Stimulated activated naive B cell treated with anti-CD40 and anti-IgM and Interleukin-4, amounts not matched to agents 10 μg/mL and 1 μg/mL and 100 μg/mL, for 72 hours (primary cell): Measurements from ENCODE around the gene ZNF831.

ENCODE experiments used
- ATAC-seq, 2 donors: fragments of 150-1000 bp; cut with Tn5 transposase; replicated peaks; 2 replicates each; pipeline ENCODE4 v1.10.0; 2021; ENCODE audit warnings: moderate library complexity in 1 of 2
- DNase-seq: peaks from one replicate; pipeline ENCODE4 v3.0.0; 2021
- H3K27ac Mint-ChIP-seq: one replicate; pipeline ENCODE4 v1.8.0; 2022; ENCODE audit warnings: mild to moderate bottlenecking, mixed read lengths
- H3K27me3 Mint-ChIP-seq, 2 donors: one replicate each; pipeline ENCODE4 v1.8.0; 2022; ENCODE audit warnings: mixed read lengths in 2 of 2
- H3K36me3 Mint-ChIP-seq, 2 donors: one replicate each; pipeline ENCODE4 v1.8.0; 2022; ENCODE audit warnings: mixed read lengths in 2 of 2, mild to moderate bottlenecking in 1 of 2
- H3K4me1 Mint-ChIP-seq, 2 donors: one replicate each; pipeline ENCODE4 v1.8.0; 2022; ENCODE audit warnings: mixed read lengths in 2 of 2, mild to moderate bottlenecking in 1 of 2
- H3K4me3 Mint-ChIP-seq, 2 donors: one replicate each; pipeline ENCODE4 v1.8.0; 2022; ENCODE audit warnings: mild to moderate bottlenecking in 2 of 2, mixed read lengths in 2 of 2, moderate library complexity in 1 of 2
- H3K9me3 Mint-ChIP-seq, 2 donors: one replicate each; pipeline ENCODE4 v1.8.0; 2022; ENCODE audit warnings: mixed read lengths in 2 of 2, mild to moderate bottlenecking in 1 of 2

ZNF831 gene

GRCh38 chr20:59131551-59132285, 31.9 kb upstream of the ZNF831 start:
- H3K27ac Mint-ChIP-seq, result no peak overlapping the region
- H3K27me3 Mint-ChIP-seq, result no peaks in the 10 kb centered on the region
- H3K9me3 Mint-ChIP-seq, result peaks cover 0 to 4% of the 10 kb centered on the region in 2 donors
- ATAC-seq (no peak), DNase-seq (no peak)
- H3K4me1 Mint-ChIP-seq, result peaks cover 46 to 69% of the 10 kb centered on the region in 2 donors
- H3K4me3 Mint-ChIP-seq, result no peak overlapping the region
- peaks cover 0 to 4% of the 10 kb centered on the region in 2 donors for H3K36me3 Mint-ChIP-seq

DNA sequence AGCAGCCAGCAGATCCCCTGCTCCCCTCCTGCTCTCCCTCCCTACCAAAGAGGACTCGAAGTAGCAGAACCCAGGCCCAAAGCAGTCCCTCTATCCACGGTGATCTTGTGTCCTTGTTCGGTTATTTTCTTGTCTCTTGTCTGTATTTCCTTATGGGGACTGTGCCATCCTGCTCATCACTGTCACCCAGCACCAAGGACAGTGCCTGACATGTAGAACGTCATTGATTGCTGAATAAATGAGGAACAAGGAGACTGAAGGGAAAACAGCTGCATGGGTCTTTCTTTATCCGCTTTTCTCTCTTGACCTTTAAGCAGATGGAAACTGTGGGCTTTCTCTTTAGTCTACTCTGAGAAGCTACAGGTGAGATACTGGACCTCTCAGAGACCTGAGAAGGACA, 29.4 kb upstream of the ZNF831 start:
- ATAC-seq, result peak; percentile 38 to 59
- Mint-ChIP-seq H3K4me1 (peaks cover 37 to 74% of the 10 kb centered on the region in 2 donors), H3K27ac (no peak overlapping the region), H3K9me3 (no peaks in the 10 kb centered on the region), H3K27me3 (no peaks in the 10 kb centered on the region), H3K4me3 (no peak overlapping the region), H3K36me3 (peaks cover 0 to 4% of the 10 kb centered on the region in 2 donors)
- DNase-seq, result no peak

DNA sequence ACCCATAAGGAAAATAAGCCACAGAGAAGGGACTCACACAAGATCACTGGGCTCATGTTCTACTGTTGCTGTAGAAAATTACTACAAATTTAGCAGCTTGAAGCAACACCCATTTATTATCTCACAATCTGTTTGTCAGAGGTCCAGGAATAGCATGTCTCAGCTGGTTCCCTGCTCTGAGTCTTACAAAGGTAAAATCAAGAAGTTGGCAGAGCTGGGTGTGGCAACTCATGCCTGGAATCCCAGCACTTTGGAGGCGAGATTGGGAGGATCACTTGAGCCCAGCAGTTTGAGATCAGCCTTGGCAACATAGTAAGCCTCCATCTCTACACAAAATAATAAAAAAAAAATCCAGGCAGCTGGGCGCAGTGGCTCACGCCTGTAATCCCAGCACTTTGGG, 28.5 kb upstream of the ZNF831 start:
- no peak for DNase-seq
- H3K4me3 Mint-ChIP-seq, result no peak overlapping the region
- H3K9me3 Mint-ChIP-seq, result no peaks in the 10 kb centered on the region
- peaks cover 34 to 75% of the 10 kb centered on the region in 2 donors for H3K4me1 Mint-ChIP-seq
- peaks cover 0 to 4% of the 10 kb centered on the region in 2 donors for H3K36me3 Mint-ChIP-seq
- H3K27ac Mint-ChIP-seq, result no peak overlapping the region
- no peaks in the 10 kb centered on the region for H3K27me3 Mint-ChIP-seq
- no peak for ATAC-seq

GRCh38 chr20:59136027-59136426, 27.6 kb upstream of the ZNF831 start:
- Mint-ChIP-seq H3K4me3 (no peak overlapping the region), H3K27me3 (no peaks in the 10 kb centered on the region), H3K36me3 (peaks cover 0 to 4% of the 10 kb centered on the region in 2 donors), H3K9me3 (no peaks in the 10 kb centered on the region), H3K27ac (no peak overlapping the region), H3K4me1 (peaks cover 29 to 73% of the 10 kb centered on the region in 2 donors)
- no peak for DNase-seq
- ATAC-seq, result peak; percentile 65 to 85

DNA sequence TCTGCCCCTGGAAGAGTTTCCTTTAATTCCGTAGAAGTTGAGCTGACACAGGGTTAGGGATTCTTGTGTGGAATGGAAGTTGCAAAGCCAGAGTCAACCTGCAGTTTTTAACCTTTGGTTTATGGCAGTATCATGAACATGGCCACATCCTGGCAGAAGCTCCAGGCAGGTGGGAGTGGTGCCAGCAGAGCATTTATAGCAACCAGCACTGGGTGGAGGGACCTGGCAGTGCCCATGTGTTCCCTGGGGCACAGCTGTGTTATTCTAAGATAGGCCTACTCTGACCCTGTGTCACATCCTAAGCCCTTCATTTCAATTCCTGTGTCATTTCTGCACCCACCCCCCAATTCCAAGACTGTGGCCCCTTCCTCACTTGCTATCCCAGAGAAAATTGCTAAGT, 26.1 kb upstream of the ZNF831 start:
- Mint-ChIP-seq H3K27ac (no peak overlapping the region), H3K36me3 (peaks cover 1 to 4% of the 10 kb centered on the region in 2 donors), H3K9me3 (peaks cover 0 to 2% of the 10 kb centered on the region in 2 donors), H3K4me3 (no peak overlapping the region), H3K4me1 (peaks cover 24 to 60% of the 10 kb centered on the region in 2 donors), H3K27me3 (no peaks in the 10 kb centered on the region)
- DNase-seq (no peak), ATAC-seq (no peak)

DNA sequence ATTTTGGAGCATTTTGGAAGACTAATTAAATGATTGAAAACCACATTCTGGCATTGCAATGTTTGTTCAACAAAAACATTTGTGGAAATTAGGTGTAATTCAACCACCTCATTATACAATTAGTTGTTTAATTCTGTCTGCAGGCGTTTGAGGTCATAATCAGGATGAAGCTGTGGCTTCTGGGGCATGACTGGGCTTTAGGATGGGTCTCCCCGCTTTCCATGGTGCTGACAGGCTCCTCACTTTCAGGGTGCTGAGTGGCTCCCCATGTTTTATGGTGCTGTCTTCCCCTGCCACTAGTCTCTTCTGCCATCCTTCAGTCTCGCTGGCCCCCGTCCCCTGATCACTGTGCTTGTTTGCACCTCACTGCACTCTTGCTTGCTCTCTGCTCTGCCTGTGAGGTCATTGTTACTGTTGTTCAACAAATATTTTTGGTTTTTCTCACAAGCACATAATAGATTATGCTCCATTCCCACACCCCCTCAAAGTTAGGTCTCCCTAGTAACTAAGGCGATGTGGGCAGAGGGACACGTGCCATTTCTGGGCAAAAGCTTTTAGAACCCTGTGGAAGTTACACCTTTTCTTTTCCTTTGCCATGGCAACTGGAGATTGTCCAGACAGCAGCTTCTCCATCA, 25.4 kb upstream of the ZNF831 start:
- Mint-ChIP-seq H3K27ac (no peak overlapping the region), H3K4me1 (peaks cover 26 to 60% of the 10 kb centered on the region in 2 donors), H3K27me3 (no peaks in the 10 kb centered on the region), H3K36me3 (peaks cover 1 to 4% of the 10 kb centered on the region in 2 donors), H3K9me3 (peaks cover 0 to 2% of the 10 kb centered on the region in 2 donors), H3K4me3 (no peak overlapping the region)
- ATAC-seq (no peak), DNase-seq (no peak)

GRCh38 chr20:59139998-59140397, 23.6 kb upstream of the ZNF831 start:
- Mint-ChIP-seq H3K4me3 (no peak overlapping the region), H3K36me3 (peaks cover 0 to 1% of the 10 kb centered on the region in 2 donors), H3K4me1 (peaks cover 28 to 61% of the 10 kb centered on the region in 2 donors), H3K27ac (no peak overlapping the region), H3K9me3 (peaks cover 0 to 2% of the 10 kb centered on the region in 2 donors), H3K27me3 (no peaks in the 10 kb centered on the region)
- ATAC-seq (no peak), DNase-seq (no peak)

DNA sequence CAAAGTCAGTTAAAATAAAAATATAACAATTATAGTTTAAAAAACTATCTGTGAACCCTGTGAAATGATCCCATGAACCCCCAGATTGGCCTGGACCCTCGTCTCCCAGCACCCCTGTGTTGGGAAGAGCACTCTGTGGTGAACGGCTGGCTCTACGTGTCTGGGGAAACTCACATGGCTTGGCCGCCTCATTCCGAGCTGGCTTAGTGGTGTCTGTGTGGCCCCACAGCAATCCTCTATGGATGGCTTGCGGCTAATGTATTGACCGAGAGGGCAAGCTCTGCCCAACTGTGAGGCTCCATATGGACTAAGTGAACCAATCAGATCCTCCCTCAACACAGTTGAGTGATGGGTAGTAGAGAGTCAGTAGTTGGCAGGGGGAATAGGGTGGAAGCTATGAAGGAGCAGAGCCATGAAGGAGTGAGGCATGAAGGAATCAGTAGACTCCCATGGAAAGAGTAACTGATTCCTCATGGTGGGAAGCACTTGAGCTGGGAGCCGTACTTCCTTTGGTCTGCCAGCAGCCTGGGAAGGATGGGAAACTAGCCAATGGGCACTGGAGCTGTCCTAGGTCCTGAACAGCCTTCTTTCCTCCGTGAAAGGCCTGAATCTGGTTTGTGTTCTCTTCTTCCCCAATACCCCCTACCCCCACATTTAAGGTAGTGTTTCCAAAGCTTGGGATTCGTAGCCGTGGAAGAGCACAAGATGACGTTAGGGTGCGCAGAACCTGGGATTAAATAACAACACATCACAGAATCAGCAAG, 21.6 kb upstream of the ZNF831 start:
- no peak for DNase-seq
- no peak for ATAC-seq
- Mint-ChIP-seq H3K27ac (no peak overlapping the region), H3K9me3 (peaks cover 0 to 2% of the 10 kb centered on the region in 2 donors), H3K4me1 (peaks cover 35 to 66% of the 10 kb centered on the region in 2 donors), H3K36me3 (peaks cover 0 to 1% of the 10 kb centered on the region in 2 donors), H3K27me3 (no peaks in the 10 kb centered on the region), H3K4me3 (no peak overlapping the region)

- Mint-ChIP-seq H3K27me3 (no peaks in the 10 kb centered on the region), H3K36me3 (peaks cover 0 to 4% of the 10 kb centered on the region in 2 donors), H3K9me3 (peaks cover 0 to 2% of the 10 kb centered on the region in 2 donors), H3K27ac (no peak overlapping the region), H3K4me3 (no peak overlapping the region), H3K4me1 (peaks cover 31 to 65% of the 10 kb centered on the region in 2 donors)
- ATAC-seq, result no peak
- no peak for DNase-seq
These were observed 20.3 kb upstream of the ZNF831 start for GRCh38 chr20:59143326-59143725.

DNA sequence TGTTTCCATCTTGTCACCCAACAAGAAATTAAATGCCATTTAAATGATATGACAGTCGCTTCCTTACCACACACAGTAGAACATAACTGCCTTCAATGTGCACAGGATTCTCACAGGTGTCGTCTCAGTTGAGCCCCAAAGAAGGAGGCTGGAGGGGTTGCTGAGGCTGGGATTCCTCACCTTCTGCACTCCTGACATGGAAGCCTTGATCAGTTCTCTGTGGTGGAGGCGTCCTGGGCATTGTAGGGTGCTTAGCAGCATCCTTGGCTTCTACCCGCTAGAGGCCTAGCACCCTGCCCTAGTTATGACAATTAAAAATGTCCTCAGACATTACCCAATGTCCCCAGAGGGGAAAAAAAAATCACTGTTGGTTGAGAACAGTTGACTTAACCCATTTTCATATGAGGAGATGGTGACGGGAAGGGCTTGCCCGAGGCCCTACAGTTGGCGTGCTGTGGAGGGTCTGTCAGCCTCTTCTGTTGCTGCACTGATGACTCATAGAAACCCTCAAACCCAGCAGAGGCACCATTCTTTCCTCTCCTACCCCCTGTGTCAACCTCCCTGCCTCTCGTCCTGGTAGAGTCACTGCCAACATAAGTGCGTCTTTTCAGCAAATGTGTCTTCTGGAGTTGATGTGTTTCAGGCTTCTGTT, 19.3 kb upstream of the ZNF831 start:
- Mint-ChIP-seq H3K9me3 (peaks cover 0 to 2% of the 10 kb centered on the region in 2 donors), H3K4me3 (no peak overlapping the region), H3K4me1 (peaks cover 34 to 64% of the 10 kb centered on the region in 2 donors), H3K27me3 (no peaks in the 10 kb centered on the region), H3K27ac (no peak overlapping the region), H3K36me3 (peaks cover 0 to 4% of the 10 kb centered on the region in 2 donors)
- ATAC-seq (peak in 1 of 2 donors; percentile 20), DNase-seq (no peak)

GRCh38 chr20:59144831-59145196, 18.8 kb upstream of the ZNF831 start:
- Mint-ChIP-seq H3K9me3 (peaks cover 0 to 2% of the 10 kb centered on the region in 2 donors), H3K4me1 (peaks cover 37 to 65% of the 10 kb centered on the region in 2 donors), H3K4me3 (no peak overlapping the region), H3K27ac (no peak overlapping the region), H3K36me3 (peaks cover 0 to 4% of the 10 kb centered on the region in 2 donors), H3K27me3 (no peaks in the 10 kb centered on the region)
- DNase-seq, result no peak
- ATAC-seq, result no peak

DNA sequence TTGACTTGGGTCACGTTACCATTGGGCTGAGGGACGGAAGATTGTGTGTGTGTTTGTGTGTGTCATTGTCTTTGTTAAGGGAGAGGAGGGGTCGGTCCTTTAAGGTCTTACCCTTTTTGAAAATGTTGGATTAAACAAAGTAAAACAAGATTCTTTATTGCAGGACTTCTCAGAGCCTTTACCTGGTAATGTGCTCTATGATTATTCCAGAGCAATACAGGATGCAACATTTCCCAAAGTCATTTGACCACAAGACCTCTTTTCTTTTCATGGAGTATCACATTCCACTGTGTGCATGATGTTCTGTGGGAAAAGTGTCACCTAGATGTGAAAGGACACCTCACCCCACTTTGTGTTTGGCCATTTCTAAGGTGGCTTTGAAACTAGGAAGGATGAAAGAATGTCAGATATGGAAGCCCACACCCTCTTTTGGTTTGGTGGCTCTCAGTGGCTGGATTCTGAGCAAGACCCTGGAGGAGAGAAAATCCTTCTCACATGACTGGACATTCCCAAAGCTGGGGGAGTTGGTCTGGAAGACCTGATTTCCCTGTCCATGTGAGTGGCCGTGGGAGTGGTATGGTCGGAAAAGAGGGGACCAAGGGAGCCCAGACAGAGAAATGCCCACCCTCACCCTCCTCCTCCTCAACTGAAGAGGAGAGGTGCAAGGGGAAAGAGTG, 18.2 kb upstream of the ZNF831 start:
- DNase-seq, result no peak
- Mint-ChIP-seq H3K4me1 (peaks cover 41 to 65% of the 10 kb centered on the region in 2 donors), H3K36me3 (peaks cover 0 to 4% of the 10 kb centered on the region in 2 donors), H3K27me3 (no peaks in the 10 kb centered on the region), H3K9me3 (peaks cover 0 to 2% of the 10 kb centered on the region in 2 donors), H3K27ac (peak overlapping the region; percentile 82), H3K4me3 (peak overlapping the region; percentile 62 to 67)
- no peak for ATAC-seq

- Mint-ChIP-seq H3K4me3 (peak overlapping the region; percentile 62 to 67), H3K27me3 (no peaks in the 10 kb centered on the region), H3K9me3 (peaks cover 0 to 2% of the 10 kb centered on the region in 2 donors), H3K27ac (peak overlapping the region; percentile 82), H3K36me3 (peaks cover 0 to 4% of the 10 kb centered on the region in 2 donors), H3K4me1 (peaks cover 45 to 61% of the 10 kb centered on the region in 2 donors)
- DNase-seq, result no peak
- ATAC-seq, result peak; percentile 69 to 74
These were observed 17.5 kb upstream of the ZNF831 start for GRCh38 chr20:59145924-59146779.
